Common myeloid progenitor, CD34-positive (primary cell): ENCODE measurements around the gene AUTS2.

ENCODE experiments used
- CTCF ChIA-PET: fragments of 350-600 bp; sonication (Branson Sonifier 250); formaldehyde crosslinking; loops from one replicate; lab custom pipeline; 2021; ENCODE audit warnings: antibody characterized with exemption; lab: Charles Lee
- POLR2A ChIA-PET: fragments of 350-600 bp; sonication (Branson Sonifier 250); formaldehyde crosslinking; loops from one replicate; lab custom pipeline; 2021; ENCODE audit warnings: antibody characterized with exemption; lab: Charles Lee
- DNase-seq, 3 donors: peaks; one replicate each; pipeline versions ENCODE4 v3.0.0 to v3.0.0-alpha.2; 2013
- H3K27ac ChIP-seq, 2 experiments: 1 replicate in 1 of 2; 2 replicates in 1 of 2; pipeline ENCODE4 v1.7.0; 2013; ENCODE audit warnings: inconsistent platforms in 2 of 2, low read length in 2 of 2, mild to moderate bottlenecking in 2 of 2, low read depth in 1 of 2, moderate library complexity in 1 of 2; ENCODE audit not compliant: severe bottlenecking in 2 of 2, insufficient read depth in 1 of 2, poor library complexity in 1 of 2
- H3K27me3 ChIP-seq, 5 experiments: replicated peaks in 2 of 5; 1 replicate in 3 of 5; 2 replicates in 2 of 5; pipeline versions ENCODE4 v1.6.1 to v1.7.0; 2013; ENCODE audit warnings: low read length in 4 of 5, mild to moderate bottlenecking in 2 of 5, moderate library complexity in 2 of 5, inconsistent platforms in 1 of 5; ENCODE audit not compliant: insufficient read depth in 5 of 5, control insufficient read depth in 4 of 5
- H3K36me3 ChIP-seq, 4 experiments: 1 replicate in 2 of 4; 2 replicates in 2 of 4; pipeline versions ENCODE4 v1.6.1 to v1.7.0; 2013; ENCODE audit warnings: low read length in 3 of 4, control low read depth in 1 of 4, mild to moderate bottlenecking in 1 of 4; ENCODE audit not compliant: control insufficient read depth in 4 of 4, insufficient read depth in 4 of 4
- H3K4me1 ChIP-seq, 4 experiments: 1 replicate in 3 of 4; 2 replicates in 1 of 4; pipeline versions ENCODE4 v1.6.1 to v1.7.1; 2013; ENCODE audit warnings: low read length in 3 of 4, mild to moderate bottlenecking in 3 of 4, control low read depth in 1 of 4, inconsistent platforms in 1 of 4, moderate library complexity in 1 of 4; ENCODE audit not compliant: control insufficient read depth in 4 of 4, insufficient read depth in 4 of 4; ENCODE audit errors: control extremely low read depth in 1 of 4
- H3K4me3 ChIP-seq, 7 experiments: 1 replicate in 4 of 7; 2 replicates in 3 of 7; pipeline versions ENCODE4 v1.5.1 to v1.7.0; 2013; ENCODE audit warnings: mild to moderate bottlenecking in 7 of 7, low read length in 6 of 7, moderate library complexity in 6 of 7, inconsistent platforms in 2 of 7, low read depth in 2 of 7, control low read depth in 1 of 7; ENCODE audit not compliant: insufficient read depth in 4 of 7, control insufficient read depth in 1 of 7; ENCODE audit errors: extremely low read depth in 1 of 7
- H3K9me3 ChIP-seq, 5 experiments: 1 replicate in 4 of 5; 2 replicates in 1 of 5; pipeline versions ENCODE4 v1.6.1 to v1.7.1; 2013; ENCODE audit warnings: low read length in 4 of 5, mild to moderate bottlenecking in 2 of 5, inconsistent platforms in 1 of 5, low read depth in 1 of 5, moderate library complexity in 1 of 5; ENCODE audit not compliant: control insufficient read depth in 4 of 5, insufficient read depth in 2 of 5; ENCODE audit errors: control extremely low read depth in 1 of 5
- WGBS: methylation state at CpG from one replicate; pipeline ENCODE4 v1.1.5; 2013; ENCODE audit not compliant: insufficient coverage; 5-methylcytosine and 5-hydroxymethylcytosine counted together

AUTS2 gene

GRCh38 chr7:70419526-70420380, 821.5 kb downstream of the AUTS2 start:
- DNase-seq: no peak

GRCh38 chr7:70420381-70420662, 822.0 kb downstream of the AUTS2 start:
- ChIA-PET POLR2A (no interaction called here), CTCF (no interaction called here)

More at GRCh38 chr7:70419526-70420380, 821.5 kb downstream of the AUTS2 start:
- CTCF ChIA-PET: no interaction called here
- no peak overlapping the region for H3K4me3 ChIP-seq
- H3K27ac ChIP-seq: no peak overlapping the region
- H3K9me3 ChIP-seq: no peaks in the 10 kb centered on the region
- WGBS: 96% methylated on average over 4 of the region's 8 CpGs
- H3K27me3 ChIP-seq: no peaks in the 10 kb centered on the region
- H3K36me3 ChIP-seq: no peaks in the 10 kb centered on the region
- POLR2A ChIA-PET: no interaction called here
- no peaks in the 10 kb centered on the region for H3K4me1 ChIP-seq

DNA sequence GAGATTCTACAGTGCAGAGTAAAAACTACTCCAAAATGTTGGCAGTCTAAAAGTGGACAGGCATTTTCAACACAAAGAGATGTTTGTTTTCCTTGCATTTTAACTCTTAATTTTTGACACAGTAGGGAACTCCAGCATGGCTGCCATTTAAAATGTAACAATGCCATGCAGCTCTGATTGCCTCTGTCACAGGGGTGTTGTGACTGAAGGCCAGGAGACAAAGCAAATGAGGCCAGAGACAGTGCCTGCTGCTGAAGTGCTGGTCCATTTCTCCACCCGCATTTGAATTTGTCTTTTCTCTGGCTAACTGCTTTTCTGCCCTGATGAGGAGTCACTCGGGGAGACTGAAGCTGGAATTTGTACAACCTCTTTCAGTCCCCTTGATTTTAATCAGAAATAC, 823.0 kb downstream of the AUTS2 start:
- ChIA-PET CTCF (no interaction called here), POLR2A (no interaction called here)
- Histone ChIP-seq H3K9me3 (no peaks in the 10 kb centered on the region), H3K27ac (no peak overlapping the region), H3K4me1 (no peaks in the 10 kb centered on the region), H3K4me3 (no peak overlapping the region), H3K27me3 (no peaks in the 10 kb centered on the region), H3K36me3 (no peaks in the 10 kb centered on the region)
- no peak for DNase-seq
- WGBS: 100% methylated on average over 2 of the region's 2 CpGs

More at GRCh38 chr7:70420381-70420662, 822.0 kb downstream of the AUTS2 start:
- Histone ChIP-seq H3K36me3 (no peaks in the 10 kb centered on the region), H3K4me1 (no peaks in the 10 kb centered on the region), H3K9me3 (no peaks in the 10 kb centered on the region), H3K27ac (no peak overlapping the region), H3K27me3 (no peaks in the 10 kb centered on the region), H3K4me3 (no peak overlapping the region)
- no peak for DNase-seq
- 94% methylated on average over 2 of the region's 2 CpGs for WGBS

DNA sequence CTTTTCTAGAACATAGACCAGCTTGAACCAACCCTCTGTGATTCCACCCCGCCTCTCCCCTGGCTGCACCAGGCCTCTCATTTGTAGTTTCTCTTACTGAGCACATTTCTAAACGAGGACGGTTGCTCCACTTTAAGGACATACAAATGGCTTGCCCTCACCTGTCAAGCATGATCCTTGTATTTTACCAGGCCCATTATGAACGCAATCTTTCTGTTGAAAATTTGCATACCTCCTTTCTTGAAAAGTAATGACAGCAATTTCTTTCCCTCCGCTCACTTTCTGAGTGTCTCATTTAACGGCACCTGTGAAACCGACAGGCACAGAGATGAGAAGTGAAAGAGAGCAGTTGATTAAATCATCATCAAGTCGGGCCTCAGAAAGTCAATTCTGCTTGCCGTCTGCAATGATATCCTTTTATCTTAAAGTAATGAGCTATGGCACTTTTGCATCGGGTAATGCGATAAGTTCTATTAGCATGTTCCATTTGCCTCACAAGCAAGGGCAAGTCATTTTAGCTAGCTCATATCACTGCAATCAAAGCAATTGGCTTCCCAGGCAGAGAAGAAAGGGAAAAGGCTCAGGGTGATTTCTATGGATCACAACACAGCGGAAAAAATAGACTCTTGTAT, 828.1 kb downstream of the AUTS2 start:
- no peak overlapping the region for H3K27ac ChIP-seq
- H3K36me3 ChIP-seq: no peaks in the 10 kb centered on the region
- H3K27me3 ChIP-seq: no peaks in the 10 kb centered on the region
- 95% methylated on average over 8 of the region's 12 CpGs for WGBS
- ChIA-PET CTCF (no interaction called here), POLR2A (no interaction called here)
- H3K4me3 ChIP-seq: no peak overlapping the region
- H3K9me3 ChIP-seq: no peaks in the 10 kb centered on the region
- no peak for DNase-seq
- no peaks in the 10 kb centered on the region for H3K4me1 ChIP-seq

DNA sequence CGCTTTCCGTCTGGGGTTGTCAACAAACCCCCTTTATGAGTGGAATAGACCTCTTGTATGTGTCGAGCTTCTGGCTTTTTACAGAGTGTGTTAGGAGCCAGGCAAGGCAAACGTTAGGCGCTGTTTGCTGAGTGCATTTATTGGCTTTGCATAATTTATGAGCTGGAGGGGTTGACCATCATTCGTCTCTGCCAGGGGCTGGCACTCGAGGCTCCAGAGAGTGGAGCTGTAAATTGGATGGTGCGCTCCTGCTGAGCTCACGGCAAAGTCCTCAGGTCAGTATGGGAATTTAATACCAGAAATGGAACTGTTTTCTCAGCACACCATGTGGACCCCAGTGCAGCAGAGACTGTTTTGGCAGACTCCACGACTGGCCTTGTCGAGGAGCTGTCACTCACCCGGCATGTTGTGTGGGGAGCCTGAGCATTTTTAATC, 834.3 kb downstream of the AUTS2 start:
- Histone ChIP-seq H3K27ac (no peak overlapping the region), H3K27me3 (no peaks in the 10 kb centered on the region), H3K4me3 (no peak overlapping the region), H3K4me1 (no peaks in the 10 kb centered on the region), H3K36me3 (peaks cover 0 to 4% (median 0%) of the 10 kb centered on the region in 4 experiments), H3K9me3 (no peaks in the 10 kb centered on the region)
- DNase-seq: no peak
- 98% methylated on average over 12 of the region's 12 CpGs for WGBS
- ChIA-PET POLR2A (no interaction called here), CTCF (no interaction called here)

DNA sequence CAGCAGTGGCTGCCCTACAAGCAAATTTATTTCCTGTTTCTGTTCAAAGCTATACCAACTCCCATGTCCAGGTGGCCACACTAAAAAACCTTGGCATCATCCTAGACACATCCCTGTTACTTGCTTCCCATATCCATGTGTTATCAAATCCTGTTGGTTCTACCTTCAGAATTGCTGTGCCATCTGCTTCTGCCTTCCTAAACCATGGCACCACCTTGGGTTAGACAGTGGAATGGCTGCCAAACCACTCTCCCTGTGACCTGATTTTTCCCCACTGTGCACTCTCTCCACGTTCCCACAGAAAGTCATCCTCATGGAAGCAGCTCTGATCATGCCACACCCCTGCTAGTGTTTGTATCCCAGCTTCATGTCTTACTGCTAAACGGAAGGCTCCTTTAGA, 836.1 kb downstream of the AUTS2 start:
- whole genome bisulfite sequencing: 80% methylated on average over 1 of the region's 2 CpGs
- ChIA-PET CTCF (no interaction called here), POLR2A (no interaction called here)
- Histone ChIP-seq H3K4me3 (no peak overlapping the region), H3K9me3 (no peaks in the 10 kb centered on the region), H3K4me1 (no peaks in the 10 kb centered on the region), H3K36me3 (peaks cover 0 to 4% (median 0%) of the 10 kb centered on the region in 4 experiments), H3K27ac (no peak overlapping the region), H3K27me3 (no peaks in the 10 kb centered on the region)
- no peak for DNase-seq

DNA sequence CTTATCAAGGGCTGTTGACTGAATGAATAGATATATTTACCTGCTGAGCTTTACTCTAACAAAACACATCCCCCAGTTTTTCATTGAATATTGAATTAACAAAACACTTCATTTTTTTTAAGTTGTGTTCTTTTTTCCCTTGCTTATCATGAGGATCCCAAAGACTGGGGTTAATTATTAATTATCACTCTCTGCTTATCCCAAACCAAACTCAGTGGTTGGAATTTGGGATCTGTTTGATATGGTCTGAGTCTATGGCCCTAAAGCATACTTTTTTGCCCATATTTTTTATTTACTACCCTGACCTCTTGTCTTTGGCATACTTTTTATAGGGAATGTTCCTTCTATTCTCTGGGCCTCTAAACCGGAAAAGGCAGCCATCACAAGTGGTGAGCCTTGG, 836.5 kb downstream of the AUTS2 start:
- H3K27ac ChIP-seq: no peak overlapping the region
- 100% methylated on average over 1 of the region's 1 CpG for WGBS
- POLR2A ChIA-PET: no interaction called here
- H3K9me3 ChIP-seq: no peaks in the 10 kb centered on the region
- H3K4me1 ChIP-seq: no peaks in the 10 kb centered on the region
- CTCF ChIA-PET: no interaction called here
- H3K36me3 ChIP-seq: peaks cover 0 to 4% (median 0%) of the 10 kb centered on the region in 4 experiments
- no peak overlapping the region for H3K4me3 ChIP-seq
- H3K27me3 ChIP-seq: no peaks in the 10 kb centered on the region
- no peak for DNase-seq
